ENCODE measurements around the gene WHRN.

DNA sequence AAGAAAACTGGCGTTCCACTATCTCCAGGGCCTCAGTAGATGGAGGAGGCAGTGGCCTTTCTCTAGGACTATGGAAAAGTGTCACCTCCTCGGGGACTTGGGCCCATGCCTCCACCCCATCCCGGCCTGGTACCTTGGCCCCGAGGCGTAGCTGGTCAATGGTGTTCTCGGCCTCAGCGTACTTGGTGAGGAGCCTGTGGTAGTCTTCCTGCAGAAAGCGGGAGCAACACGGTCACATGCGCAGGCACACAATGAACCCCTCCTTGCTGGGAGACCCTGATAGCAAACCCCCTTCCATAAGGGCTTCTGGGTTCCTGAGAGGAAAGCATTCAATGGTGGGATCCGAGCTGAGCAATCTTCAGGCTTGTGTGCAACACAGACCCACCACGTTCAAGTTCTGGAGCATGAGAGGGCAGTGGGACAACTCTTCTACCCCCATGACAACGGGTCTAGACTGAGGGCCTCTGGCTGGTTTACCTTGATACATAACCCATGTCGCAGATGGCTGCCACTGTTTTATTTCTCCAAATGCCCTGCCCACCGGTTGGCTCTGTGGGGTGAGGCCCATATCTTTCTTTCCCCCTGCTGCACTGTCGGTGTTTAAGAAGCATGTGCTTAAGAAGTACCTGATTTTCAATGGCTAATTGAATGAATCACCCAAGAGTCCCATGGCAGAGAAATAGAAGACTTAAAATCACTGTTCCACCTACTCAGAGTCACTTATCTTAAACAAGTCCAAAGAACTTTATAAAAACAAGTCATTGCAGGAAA, 131.1 kb downstream of the WHRN start:
- TF ChIP-seq, protein P1, sequence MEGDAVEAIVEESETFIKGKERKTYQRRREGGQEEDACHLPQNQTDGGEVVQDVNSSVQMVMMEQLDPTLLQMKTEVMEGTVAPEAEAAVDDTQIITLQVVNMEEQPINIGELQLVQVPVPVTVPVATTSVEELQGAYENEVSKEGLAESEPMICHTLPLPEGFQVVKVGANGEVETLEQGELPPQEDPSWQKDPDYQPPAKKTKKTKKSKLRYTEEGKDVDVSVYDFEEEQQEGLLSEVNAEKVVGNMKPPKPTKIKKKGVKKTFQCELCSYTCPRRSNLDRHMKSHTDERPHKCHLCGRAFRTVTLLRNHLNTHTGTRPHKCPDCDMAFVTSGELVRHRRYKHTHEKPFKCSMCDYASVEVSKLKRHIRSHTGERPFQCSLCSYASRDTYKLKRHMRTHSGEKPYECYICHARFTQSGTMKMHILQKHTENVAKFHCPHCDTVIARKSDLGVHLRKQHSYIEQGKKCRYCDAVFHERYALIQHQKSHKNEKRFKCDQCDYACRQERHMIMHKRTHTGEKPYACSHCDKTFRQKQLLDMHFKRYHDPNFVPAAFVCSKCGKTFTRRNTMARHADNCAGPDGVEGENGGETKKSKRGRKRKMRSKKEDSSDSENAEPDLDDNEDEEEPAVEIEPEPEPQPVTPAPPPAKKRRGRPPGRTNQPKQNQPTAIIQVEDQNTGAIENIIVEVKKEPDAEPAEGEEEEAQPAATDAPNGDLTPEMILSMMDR (IDR thresholded peaks at IDR 0.05) = no peak
- no peak for TF ChIP-seq EZH2 (IDR thresholded peaks at IDR 0.05; ENCODE audit: borderline replicate concordance, insufficient read depth, low read depth, low read length, poor library complexity, severe bottlenecking)
